HAP-1 (cell line): Measurements from ENCODE around the gene MYOM1.

ENCODE experiments used
- DNase-seq, 2 experiments: peaks; one replicate each; pipeline ENCODE4 v3.0.0-alpha.2; 2016 to 2020; ENCODE audit warnings: low spot score in 2 of 2
- H3K27me3 ChIP-seq: fragments of 250-450 bp; sonication (Bioruptor Pico); 2 replicates; pipeline ENCODE4 v1.5.1; 2020; ENCODE audit warnings: low read depth, mild to moderate bottlenecking, moderate library complexity
- H3K36me3 ChIP-seq: fragments of 250-450 bp; sonication (Bioruptor Pico); replicated peaks from 2 replicates; pipeline ENCODE4 v1.5.1; 2020; ENCODE audit warnings: mild to moderate bottlenecking
- H3K4me1 ChIP-seq: fragments of 250-450 bp; sonication (Bioruptor Pico); 2 replicates; pipeline ENCODE4 v1.5.1; 2020; ENCODE audit warnings: mild to moderate bottlenecking
- H3K4me3 ChIP-seq: fragments of 250-450 bp; sonication (Bioruptor Pico); 2 replicates; pipeline ENCODE4 v1.5.1; 2020; ENCODE audit warnings: mild to moderate bottlenecking, moderate library complexity
- H3K9me3 ChIP-seq: fragments of 250-450 bp; sonication (Bioruptor Pico); 2 replicates; pipeline ENCODE4 v1.5.1; 2020; ENCODE audit warnings: mild to moderate bottlenecking, moderate library complexity
- in situ Hi-C: fragments of 300-500 bp; cut with MboI; formaldehyde crosslinking; loops from 3 replicates; pipeline ENCODE4 v1.14.3; 2020; ENCODE audit warnings: low sequenced_read_pairs, inconsistent platforms, mixed read lengths

MYOM1 gene

GRCh38 chr18:3154214-3154613 lies 65.6 kb downstream of the MYOM1 start:
- Histone ChIP-seq H3K9me3 (no peaks in the 10 kb centered on the region), H3K27me3 (peaks cover 2% of the 10 kb centered on the region; the same call in 1 of the 2 replicates), H3K36me3 (peaks cover 14% of the 10 kb centered on the region), H3K4me3 (no peak overlapping the region), H3K4me1 (no peaks in the 10 kb centered on the region)
- in situ Hi-C loops: loop anchor here (10.0 kb wide), 1 partner anchor 219 kb away; no protein-coding TSS in a partner anchor
- DNase-seq: no peak

- Histone ChIP-seq H3K36me3 (peaks cover 10% of the 10 kb centered on the region), H3K27me3 (no peaks in the 10 kb centered on the region), H3K4me1 (no peaks in the 10 kb centered on the region), H3K9me3 (no peaks in the 10 kb centered on the region), H3K4me3 (no peak overlapping the region)
- in situ Hi-C loops: loop anchor here (10.0 kb wide), 1 partner anchor 218 kb away; no protein-coding TSS in a partner anchor
- DNase-seq: no peak
Measured at GRCh38 chr18:3153107-3153704, 66.6 kb downstream of the MYOM1 start.

- Histone ChIP-seq H3K36me3 (peaks cover 9% of the 10 kb centered on the region), H3K4me1 (no peaks in the 10 kb centered on the region), H3K4me3 (no peak overlapping the region), H3K27me3 (no peaks in the 10 kb centered on the region), H3K9me3 (no peaks in the 10 kb centered on the region)
- no peak for DNase-seq
- in situ Hi-C loops: loop anchor here (10.0 kb wide), 1 partner anchor 217 kb away; no protein-coding TSS in a partner anchor
Measured at GRCh38 chr18:3152294-3152693, 67.5 kb downstream of the MYOM1 start.

- Histone ChIP-seq H3K4me3 (no peak overlapping the region), H3K4me1 (no peaks in the 10 kb centered on the region), H3K27me3 (no peaks in the 10 kb centered on the region), H3K36me3 (peaks cover 6% of the 10 kb centered on the region; the same call in 1 of the 2 replicates), H3K9me3 (no peaks in the 10 kb centered on the region)
- DNase-seq: peak in 1 of 2 experiments; percentile 50
- in situ Hi-C loops: loop anchor here (10.0 kb wide), 1 partner anchor 217 kb away; no protein-coding TSS in a partner anchor
Measured at GRCh38 chr18:3151399-3152264, 68.1 kb downstream of the MYOM1 start.

GRCh38 chr18:3150688-3151087 lies 69.1 kb downstream of the MYOM1 start:
- no peaks in the 10 kb centered on the region for H3K9me3 ChIP-seq
- in situ Hi-C loops: loop anchor here (10.0 kb wide), 1 partner anchor 216 kb away; no protein-coding TSS in a partner anchor

GRCh38 chr18:3150274-3150673 lies 69.5 kb downstream of the MYOM1 start:
- in situ Hi-C loops: loop anchor here (10.0 kb wide), 1 partner anchor 215 kb away; no protein-coding TSS in a partner anchor

More at GRCh38 chr18:3150688-3151087, 69.1 kb downstream of the MYOM1 start:
- H3K27me3 ChIP-seq: no peaks in the 10 kb centered on the region
- no peak overlapping the region for H3K4me3 ChIP-seq
- DNase-seq: no peak
- peaks cover 6% of the 10 kb centered on the region; the same call in 1 of the 2 replicates for H3K36me3 ChIP-seq
- no peaks in the 10 kb centered on the region for H3K4me1 ChIP-seq

GRCh38 chr18:3148930-3149535 lies 70.7 kb downstream of the MYOM1 start:
- peak in 1 of 2 experiments; percentile 38 for DNase-seq
- H3K27me3 ChIP-seq: no peaks in the 10 kb centered on the region
- H3K36me3 ChIP-seq: peaks cover 3% of the 10 kb centered on the region; the same call in 1 of the 2 replicates
- in situ Hi-C loops: no loop called here
- no peaks in the 10 kb centered on the region for H3K9me3 ChIP-seq
- H3K4me3 ChIP-seq: no peak overlapping the region
- no peaks in the 10 kb centered on the region for H3K4me1 ChIP-seq

More at GRCh38 chr18:3150274-3150673, 69.5 kb downstream of the MYOM1 start:
- H3K27me3 ChIP-seq: no peaks in the 10 kb centered on the region
- no peak overlapping the region for H3K4me3 ChIP-seq
- DNase-seq: no peak
- H3K9me3 ChIP-seq: no peaks in the 10 kb centered on the region
- H3K4me1 ChIP-seq: no peaks in the 10 kb centered on the region
- peaks cover 6% of the 10 kb centered on the region; the same call in 1 of the 2 replicates for H3K36me3 ChIP-seq

GRCh38 chr18:3147935-3148554 lies 71.7 kb downstream of the MYOM1 start:
- Histone ChIP-seq H3K9me3 (no peaks in the 10 kb centered on the region), H3K27me3 (no peaks in the 10 kb centered on the region), H3K4me1 (no peaks in the 10 kb centered on the region), H3K36me3 (peaks cover 3% of the 10 kb centered on the region; the same call in 1 of the 2 replicates), H3K4me3 (no peak overlapping the region)
- in situ Hi-C loops: no loop called here
- no peak for DNase-seq

GRCh38 chr18:3140986-3141639 lies 78.7 kb downstream of the MYOM1 start:
- no peaks in the 10 kb centered on the region for H3K9me3 ChIP-seq
- H3K36me3 ChIP-seq: peaks cover 5% of the 10 kb centered on the region
- no peak overlapping the region for H3K4me3 ChIP-seq
- no peaks in the 10 kb centered on the region for H3K4me1 ChIP-seq
- in situ Hi-C loops: no loop called here
- no peaks in the 10 kb centered on the region for H3K27me3 ChIP-seq
- no peak for DNase-seq

GRCh38 chr18:3140342-3140741 lies 79.4 kb downstream of the MYOM1 start:
- in situ Hi-C loops: no loop called here
- Histone ChIP-seq H3K9me3 (no peaks in the 10 kb centered on the region), H3K27me3 (no peaks in the 10 kb centered on the region), H3K36me3 (peaks cover 5% of the 10 kb centered on the region), H3K4me1 (no peaks in the 10 kb centered on the region), H3K4me3 (no peak overlapping the region)
- DNase-seq: no peak

- no peaks in the 10 kb centered on the region for H3K4me1 ChIP-seq
- peaks cover 5% of the 10 kb centered on the region for H3K36me3 ChIP-seq
- no peaks in the 10 kb centered on the region for H3K27me3 ChIP-seq
- no peaks in the 10 kb centered on the region for H3K9me3 ChIP-seq
- no peak overlapping the region for H3K4me3 ChIP-seq
- no peak for DNase-seq
- in situ Hi-C loops: no loop called here
Measured at GRCh38 chr18:3139406-3139805, 80.4 kb downstream of the MYOM1 start.

GRCh38 chr18:3138274-3138975 lies 81.3 kb downstream of the MYOM1 start:
- Histone ChIP-seq H3K4me1 (no peaks in the 10 kb centered on the region), H3K9me3 (no peaks in the 10 kb centered on the region), H3K27me3 (no peaks in the 10 kb centered on the region), H3K4me3 (no peak overlapping the region), H3K36me3 (peaks cover 5% of the 10 kb centered on the region)
- no peak for DNase-seq
- in situ Hi-C loops: no loop called here
